Hepatocyte (in vitro differentiated cells): ENCODE measurements around the gene BLOC1S5.

Source experiments
- CTCF ChIP-seq: fragments of 200-600 bp; sonication (generic); IDR thresholded peaks from 2 replicates; pipeline ENCODE4 v1.5.1; 2016; ENCODE audit warnings: antibody characterized with exemption, mild to moderate bottlenecking; ENCODE audit not compliant: poor library complexity
- EZH2 ChIP-seq: fragments of 200-600 bp; sonication (generic); IDR thresholded peaks from 2 replicates; pipeline ENCODE4 v1.6.1; 2016; ENCODE audit warnings: antibody characterized with exemption, mild to moderate bottlenecking, borderline replicate concordance

GRCh38 chr6:8113131-8113654, 49.0 kb upstream of the BLOC1S5 start:
- TF ChIP-seq CTCF (no peak), EZH2 (no peak)
